Measurements from ENCODE around the gene PHF21A.
A peak's percentile ranks its signal among the peaks of the same experiment; 100 is the strongest.

Gene PHF21A

GRCh38 chr11:45899448-45900174 is 221.6 kb downstream of the PHF21A start:
- DNase-seq, result peak; percentile 57

GRCh38 chr11:45899086-45899447 is 222.2 kb downstream of the PHF21A start:
- no peak for DNase-seq

- DNase-seq, result no peak
Measured at GRCh38 chr11:45897556-45897955, 223.7 kb downstream of the PHF21A start.

- no peak for DNase-seq
Measured at GRCh38 chr11:45896422-45896984, 224.8 kb downstream of the PHF21A start.

- DNase-seq, result no peak
Measured at GRCh38 chr11:45895553-45896259, 225.5 kb downstream of the PHF21A start.

GRCh38 chr11:45894555-45895247 is 226.6 kb downstream of the PHF21A start:
- no peak for DNase-seq

GRCh38 chr11:45892856-45893255 is 228.4 kb downstream of the PHF21A start:
- DNase-seq, result no peak

GRCh38 chr11:45890886-45891550 is 230.2 kb downstream of the PHF21A start:
- no peak for DNase-seq

- no peak for DNase-seq
Measured at GRCh38 chr11:45889966-45890365, 231.3 kb downstream of the PHF21A start.

GRCh38 chr11:45889555-45889954 is 231.7 kb downstream of the PHF21A start:
- DNase-seq, result no peak

- no peak for DNase-seq
Measured at GRCh38 chr11:45887587-45887986, 233.7 kb downstream of the PHF21A start.

GRCh38 chr11:45886816-45887520 is 234.3 kb downstream of the PHF21A start:
- DNase-seq, result no peak

- DNase-seq, result no peak
Measured at GRCh38 chr11:45885921-45886721, 235.1 kb downstream of the PHF21A start.

GRCh38 chr11:45885274-45885920 is 235.9 kb downstream of the PHF21A start, which contains the start of gene MAPK8IP1:
MAPK8IP1 (plus strand) TSS chr11:45885651; CDS start chr11:45885821, 170 bp downstream.
- DNase-seq, result peak; percentile 73

- DNase-seq, result no peak
Measured at GRCh38 chr11:45884596-45885185, 236.6 kb downstream of the PHF21A start.

Data from RPMI8226 (cell line).